ENCODE data around the gene RLIM.

RLIM gene

DNA sequence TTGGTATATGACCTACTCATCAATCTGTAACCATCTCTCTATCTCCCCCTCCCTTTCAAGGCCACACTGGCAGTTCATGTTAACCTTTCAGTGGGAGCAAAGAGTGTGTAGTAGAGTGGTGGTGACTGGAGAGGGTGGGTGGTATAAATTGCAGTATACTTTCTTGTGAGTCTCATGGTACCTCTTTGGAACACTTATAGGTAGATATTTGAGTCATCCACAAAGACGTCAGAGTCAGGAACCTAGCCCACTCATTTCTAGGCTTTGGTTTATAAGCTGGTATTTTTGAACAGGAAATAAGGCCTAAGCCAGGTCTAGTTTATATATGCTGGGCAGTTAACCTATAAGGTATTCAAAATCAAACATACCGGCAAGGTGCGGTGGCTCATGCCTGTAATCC lies 36.3 kb downstream of the RLIM start:
- no peak overlapping the region for H3K14ac ChIP-seq (ENCODE audit: low read length in 2 of 2)
- 93% methylated on average over 3 of the region's 3 CpGs for WGBS
- DNase-seq: no peak
- H3K4me2 ChIP-seq (ENCODE audit: low read length, poor library complexity, severe bottlenecking): no peak overlapping the region
- H3K79me1 ChIP-seq (replicated peaks; ENCODE audit: low read length, poor library complexity, severe bottlenecking): no peaks in the 10 kb centered on the region
- H3K4me3 ChIP-seq (ENCODE audit: insufficient read depth in 1 of 2, low read depth in 1 of 2, low read length in 2 of 2): no peak overlapping the region
- H2BK12ac ChIP-seq (ENCODE audit: low read length in 2 of 2): no peak overlapping the region
- no peak overlapping the region for H2AFZ ChIP-seq (ENCODE audit: low read depth, low read length)
- no peak overlapping the region for H2BK15ac ChIP-seq (ENCODE audit: low read depth, poor library complexity, severe bottlenecking)
- H3K27me3 ChIP-seq (ENCODE audit: control insufficient read depth in 1 of 2, insufficient read depth in 1 of 2, low read length in 2 of 2): peaks cover 0 to 6% of the 10 kb centered on the region in 2 experiments
- H4K91ac ChIP-seq (ENCODE audit: low read length): no peak overlapping the region
- no peak overlapping the region for H3K23ac ChIP-seq (ENCODE audit: low read length in 2 of 2)
- H2BK120ac ChIP-seq (ENCODE audit: low read depth, low read length): no peak overlapping the region
- no peaks in the 10 kb centered on the region for H3K9me3 ChIP-seq (ENCODE audit: control insufficient read depth, low read length)
- no peak overlapping the region for H3K4ac ChIP-seq (ENCODE audit: low read depth in 1 of 2, low read length in 2 of 2)
- H2BK5ac ChIP-seq (ENCODE audit: low read depth, low read length, poor library complexity, severe bottlenecking): no peak overlapping the region
- no peak overlapping the region for H3K18ac ChIP-seq (ENCODE audit: low read depth in 1 of 2, low read length in 2 of 2)
- no peak overlapping the region for H2AK5ac ChIP-seq (ENCODE audit: low read length, severe bottlenecking)
- peaks cover 0 to 2% of the 10 kb centered on the region in 2 experiments for H3K36me3 ChIP-seq (ENCODE audit: control insufficient read depth in 1 of 2, insufficient read depth in 2 of 2, low read depth in 1 of 2, low read length in 2 of 2)
- H3K9ac ChIP-seq (ENCODE audit: low read length): no peak overlapping the region
- H3K4me1 ChIP-seq (ENCODE audit: control insufficient read depth, insufficient read depth, low read depth, low read length): peaks cover 1% of the 10 kb centered on the region
- no peak overlapping the region for H4K8ac ChIP-seq (ENCODE audit: low read length)
- no peak overlapping the region for H3K27ac ChIP-seq (ENCODE audit: low read length, poor library complexity, severe bottlenecking)

DNA sequence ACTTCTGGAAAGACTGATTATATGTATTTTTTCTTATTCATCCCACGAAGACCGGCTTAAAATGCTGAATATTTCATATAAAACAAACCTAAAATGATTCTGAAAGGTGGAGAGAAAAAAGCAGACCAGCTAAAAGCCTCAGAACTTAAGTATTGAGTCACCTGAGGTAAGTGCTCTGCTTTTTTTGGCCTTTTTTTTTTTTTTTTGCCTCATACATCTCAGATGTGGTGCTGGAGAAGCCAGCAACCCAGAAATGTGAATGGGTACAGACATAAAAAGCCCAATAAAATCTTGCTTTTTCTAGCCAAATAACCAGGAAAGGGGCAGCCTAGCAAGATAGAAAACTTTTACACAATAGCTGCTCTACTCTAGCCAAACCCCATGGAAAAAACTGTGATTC lies 57.0 kb downstream of the RLIM start:
- Histone ChIP-seq H3K27ac (ENCODE audit: low read length, poor library complexity, severe bottlenecking) (no peak overlapping the region), H4K8ac (ENCODE audit: low read length) (no peak overlapping the region), H2BK12ac (ENCODE audit: low read length in 2 of 2) (no peak overlapping the region), H3K4ac (ENCODE audit: low read depth in 1 of 2, low read length in 2 of 2) (no peak overlapping the region), H2BK5ac (ENCODE audit: low read depth, low read length, poor library complexity, severe bottlenecking) (no peak overlapping the region), H2AFZ (ENCODE audit: low read depth, low read length) (no peak overlapping the region), H4K91ac (ENCODE audit: low read length) (no peak overlapping the region), H2BK120ac (ENCODE audit: low read depth, low read length) (no peak overlapping the region), H3K23ac (ENCODE audit: low read length in 2 of 2) (no peak overlapping the region), H3K14ac (ENCODE audit: low read length in 2 of 2) (no peak overlapping the region), H3K27me3 (ENCODE audit: control insufficient read depth in 1 of 2, insufficient read depth in 1 of 2, low read length in 2 of 2) (peaks cover 0 to 11% of the 10 kb centered on the region in 2 experiments), H3K9ac (ENCODE audit: low read length) (no peak overlapping the region), H2BK15ac (ENCODE audit: low read depth, poor library complexity, severe bottlenecking) (no peak overlapping the region), H3K36me3 (ENCODE audit: control insufficient read depth in 1 of 2, insufficient read depth in 2 of 2, low read depth in 1 of 2, low read length in 2 of 2) (no peaks in the 10 kb centered on the region), H3K4me3 (ENCODE audit: insufficient read depth in 1 of 2, low read depth in 1 of 2, low read length in 2 of 2) (no peak overlapping the region), H3K9me3 (ENCODE audit: control insufficient read depth, low read length) (no peaks in the 10 kb centered on the region), H2AK5ac (ENCODE audit: low read length, severe bottlenecking) (no peak overlapping the region), H3K18ac (ENCODE audit: low read depth in 1 of 2, low read length in 2 of 2) (no peak overlapping the region), H3K4me2 (ENCODE audit: low read length, poor library complexity, severe bottlenecking) (no peak overlapping the region), H3K4me1 (ENCODE audit: control insufficient read depth, insufficient read depth, low read depth, low read length) (no peaks in the 10 kb centered on the region), H3K79me1 (replicated peaks; ENCODE audit: low read length, poor library complexity, severe bottlenecking) (no peaks in the 10 kb centered on the region)
- DNase-seq: no peak
- WGBS: no CpG with 5 or more reads among the region's 2 CpGs

DNA sequence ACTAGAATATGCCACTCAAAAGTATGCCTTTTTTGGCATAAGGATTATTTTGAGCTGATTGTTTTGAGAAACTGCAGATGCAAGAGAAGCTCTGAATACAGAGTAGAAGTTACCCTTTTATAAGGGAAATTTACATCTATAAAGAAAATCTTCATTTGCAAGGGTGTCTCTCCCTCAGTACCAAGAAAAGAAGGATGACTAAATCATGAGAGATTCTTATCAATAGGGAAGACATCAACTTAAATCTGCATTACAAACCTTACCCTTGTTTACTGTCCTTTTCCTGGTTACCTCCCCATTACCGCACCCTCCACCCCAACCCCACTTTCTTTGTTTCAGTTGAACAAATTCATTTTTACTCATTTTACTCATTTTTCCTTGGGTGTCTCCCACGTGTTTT lies 62.5 kb downstream of the RLIM start:
- no peak overlapping the region for H4K91ac ChIP-seq (ENCODE audit: low read length)
- H2BK5ac ChIP-seq (ENCODE audit: low read depth, low read length, poor library complexity, severe bottlenecking): no peak overlapping the region
- no peak overlapping the region for H2BK12ac ChIP-seq (ENCODE audit: low read length in 2 of 2)
- H2AK5ac ChIP-seq (ENCODE audit: low read length, severe bottlenecking): no peak overlapping the region
- no peak overlapping the region for H3K27ac ChIP-seq (ENCODE audit: low read length, poor library complexity, severe bottlenecking)
- H2BK15ac ChIP-seq (ENCODE audit: low read depth, poor library complexity, severe bottlenecking): no peak overlapping the region
- no peak overlapping the region for H2AFZ ChIP-seq (ENCODE audit: low read depth, low read length)
- H3K4me2 ChIP-seq (ENCODE audit: low read length, poor library complexity, severe bottlenecking): no peak overlapping the region
- no peaks in the 10 kb centered on the region for H3K9me3 ChIP-seq (ENCODE audit: control insufficient read depth, low read length)
- H3K4me1 ChIP-seq (ENCODE audit: control insufficient read depth, insufficient read depth, low read depth, low read length): no peaks in the 10 kb centered on the region
- no peak overlapping the region for H3K4me3 ChIP-seq (ENCODE audit: insufficient read depth in 1 of 2, low read depth in 1 of 2, low read length in 2 of 2)
- no peak overlapping the region for H3K4ac ChIP-seq (ENCODE audit: low read depth in 1 of 2, low read length in 2 of 2)
- no peak for DNase-seq
- no peaks in the 10 kb centered on the region for H3K36me3 ChIP-seq (ENCODE audit: control insufficient read depth in 1 of 2, insufficient read depth in 2 of 2, low read depth in 1 of 2, low read length in 2 of 2)
- no peak overlapping the region for H3K9ac ChIP-seq (ENCODE audit: low read length)
- H3K27me3 ChIP-seq (ENCODE audit: control insufficient read depth in 1 of 2, insufficient read depth in 1 of 2, low read length in 2 of 2): peaks cover 0 to 6% of the 10 kb centered on the region in 2 experiments
- H2BK120ac ChIP-seq (ENCODE audit: low read depth, low read length): no peak overlapping the region
- H3K23ac ChIP-seq (ENCODE audit: low read length in 2 of 2): no peak overlapping the region
- H3K14ac ChIP-seq (ENCODE audit: low read length in 2 of 2): no peak overlapping the region
- no CpG with 5 or more reads among the region's 2 CpGs for WGBS
- no peaks in the 10 kb centered on the region for H3K79me1 ChIP-seq (replicated peaks; ENCODE audit: low read length, poor library complexity, severe bottlenecking)
- no peak overlapping the region for H4K8ac ChIP-seq (ENCODE audit: low read length)
- H3K18ac ChIP-seq (ENCODE audit: low read depth in 1 of 2, low read length in 2 of 2): no peak overlapping the region

DNA sequence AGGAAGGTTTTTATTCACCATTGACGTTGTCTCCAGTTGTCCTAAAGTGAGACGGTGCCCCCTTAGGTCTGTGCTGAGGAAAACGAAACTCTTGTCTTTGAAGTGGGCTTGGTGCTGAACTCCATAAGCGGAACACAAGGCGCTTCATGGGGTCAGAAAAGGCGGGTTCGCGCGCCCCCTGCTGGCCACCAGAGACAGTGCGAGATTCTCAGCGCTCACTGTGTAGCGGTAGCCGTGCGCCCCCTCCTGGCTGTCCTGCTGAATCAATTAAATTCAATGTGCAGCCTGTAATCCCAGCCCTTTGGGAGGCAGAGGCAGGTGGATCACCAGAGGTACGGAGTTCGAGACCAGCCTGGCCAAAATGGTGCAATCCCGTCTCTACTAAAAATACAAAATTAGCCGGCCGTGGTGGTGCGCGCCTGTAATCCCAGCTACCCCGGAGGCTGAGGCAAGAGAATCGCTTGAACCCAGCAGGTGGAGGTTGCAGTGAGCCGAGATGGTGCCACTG lies 64.1 kb downstream of the RLIM start:
- H4K91ac ChIP-seq (ENCODE audit: low read length): no peak overlapping the region
- H2BK12ac ChIP-seq (ENCODE audit: low read length in 2 of 2): no peak overlapping the region
- 14% methylated on average over 23 of the region's 24 CpGs for WGBS
- H4K8ac ChIP-seq (ENCODE audit: low read length): no peak overlapping the region
- peak overlapping the region; percentile 37 for H3K9ac ChIP-seq (ENCODE audit: low read length)
- H3K36me3 ChIP-seq (ENCODE audit: control insufficient read depth in 1 of 2, insufficient read depth in 2 of 2, low read depth in 1 of 2, low read length in 2 of 2): no peaks in the 10 kb centered on the region
- no peaks in the 10 kb centered on the region for H3K79me1 ChIP-seq (replicated peaks; ENCODE audit: low read length, poor library complexity, severe bottlenecking)
- H3K4me2 ChIP-seq (ENCODE audit: low read length, poor library complexity, severe bottlenecking): no peak overlapping the region
- peak overlapping the region in 1 of 2 experiments; percentile 65 for H3K4me3 ChIP-seq (ENCODE audit: insufficient read depth in 1 of 2, low read depth in 1 of 2, low read length in 2 of 2)
- H2AFZ ChIP-seq (ENCODE audit: low read depth, low read length): no peak overlapping the region
- H3K14ac ChIP-seq (ENCODE audit: low read length in 2 of 2): no peak overlapping the region
- no peak overlapping the region for H2BK5ac ChIP-seq (ENCODE audit: low read depth, low read length, poor library complexity, severe bottlenecking)
- H3K27me3 ChIP-seq (ENCODE audit: control insufficient read depth in 1 of 2, insufficient read depth in 1 of 2, low read length in 2 of 2): no peaks in the 10 kb centered on the region
- H3K9me3 ChIP-seq (ENCODE audit: control insufficient read depth, low read length): no peaks in the 10 kb centered on the region
- H3K27ac ChIP-seq (ENCODE audit: low read length, poor library complexity, severe bottlenecking): no peak overlapping the region
- no peak overlapping the region for H2BK120ac ChIP-seq (ENCODE audit: low read depth, low read length)
- H3K4me1 ChIP-seq (ENCODE audit: control insufficient read depth, insufficient read depth, low read depth, low read length): no peaks in the 10 kb centered on the region
- H2BK15ac ChIP-seq (ENCODE audit: low read depth, poor library complexity, severe bottlenecking): no peak overlapping the region
- peak; percentile 71 for DNase-seq
- H3K18ac ChIP-seq (ENCODE audit: low read depth in 1 of 2, low read length in 2 of 2): no peak overlapping the region
- H3K4ac ChIP-seq (ENCODE audit: low read depth in 1 of 2, low read length in 2 of 2): no peak overlapping the region
- H3K23ac ChIP-seq (ENCODE audit: low read length in 2 of 2): no peak overlapping the region
- no peak overlapping the region for H2AK5ac ChIP-seq (ENCODE audit: low read length, severe bottlenecking)

All from mesenchymal stem cell (in vitro differentiated cells and primary cell).